NT2/D1 (cell line): ENCODE measurements around the gene CPE.

Experiments used
- DNase-seq: peaks from one replicate; pipeline ENCODE4 v3.0.0-alpha.2; 2011; ENCODE audit warnings: low read depth, low spot score
- H3K27me3 ChIP-seq: 2 replicates; pipeline ENCODE4 v1.6.0; 2011; ENCODE audit warnings: mild to moderate bottlenecking; ENCODE audit not compliant: insufficient read length, insufficient read depth
- H3K36me3 ChIP-seq: 2 replicates; pipeline ENCODE4 v1.6.1; 2011; ENCODE audit warnings: mild to moderate bottlenecking, low read length, mixed read lengths; ENCODE audit not compliant: insufficient read depth, insufficient read length
- H3K4me1 ChIP-seq: 2 replicates; pipeline ENCODE4 v1.5.1; 2011; ENCODE audit not compliant: insufficient read depth, insufficient read length
- H3K4me3 ChIP-seq: 2 replicates; pipeline ENCODE4 v1.5.1; 2011; ENCODE audit warnings: low read depth; ENCODE audit not compliant: insufficient read length
- H3K9ac ChIP-seq: 2 replicates; pipeline ENCODE4 v1.6.0; 2011; ENCODE audit warnings: low read depth; ENCODE audit not compliant: insufficient read length
- H3K9me3 ChIP-seq: 2 replicates; pipeline ENCODE4 v1.5.1; 2011; ENCODE audit warnings: mild to moderate bottlenecking, low read length; ENCODE audit not compliant: insufficient read depth
- SUZ12 ChIP-seq: IDR thresholded peaks from 2 replicates; pipeline ENCODE4 v1.6.1; 2011; ENCODE audit not compliant: insufficient read length, insufficient read depth; ENCODE audit errors: extremely low read depth
- YY1 ChIP-seq: IDR thresholded peaks from 2 replicates; pipeline ENCODE4 v1.6.1; 2011; ENCODE audit not compliant: insufficient read length, insufficient read depth
- ZNF274 ChIP-seq: IDR thresholded peaks from 2 replicates; pipeline ENCODE4 v1.6.1; 2011; ENCODE audit warnings: mild to moderate bottlenecking, low read depth, low read length

The CPE gene

DNA sequence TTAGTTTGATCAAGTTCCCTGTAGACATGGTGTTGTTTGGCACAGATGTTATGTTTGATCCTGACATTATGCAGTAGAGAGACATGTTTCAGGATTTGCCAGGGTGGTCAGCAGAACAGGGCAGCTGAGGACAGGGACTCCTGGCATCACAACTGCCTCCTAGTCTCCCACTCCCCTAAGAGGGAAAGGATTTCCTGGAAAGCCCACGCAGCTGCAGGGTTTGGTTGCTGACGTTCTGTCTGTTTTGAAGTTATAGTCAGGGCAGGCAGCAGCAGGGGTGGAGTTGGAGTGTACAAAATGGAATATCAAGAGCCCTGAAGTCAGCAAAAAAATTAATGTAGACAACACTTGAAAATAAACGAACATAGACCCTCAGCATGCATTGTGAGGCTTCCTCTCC, 125.4 kb downstream of the CPE start:
- DNase-seq, result no peak
- H3K36me3 ChIP-seq, result no peaks in the 10 kb centered on the region
- no peak overlapping the region for H3K4me3 ChIP-seq
- H3K27me3 ChIP-seq, result no peaks in the 10 kb centered on the region
- TF ChIP-seq ZNF274, result no peak
- no peak for TF ChIP-seq YY1
- no peak for TF ChIP-seq SUZ12
- no peaks in the 10 kb centered on the region for H3K4me1 ChIP-seq
- no peak overlapping the region for H3K9ac ChIP-seq
- no peaks in the 10 kb centered on the region for H3K9me3 ChIP-seq

DNA sequence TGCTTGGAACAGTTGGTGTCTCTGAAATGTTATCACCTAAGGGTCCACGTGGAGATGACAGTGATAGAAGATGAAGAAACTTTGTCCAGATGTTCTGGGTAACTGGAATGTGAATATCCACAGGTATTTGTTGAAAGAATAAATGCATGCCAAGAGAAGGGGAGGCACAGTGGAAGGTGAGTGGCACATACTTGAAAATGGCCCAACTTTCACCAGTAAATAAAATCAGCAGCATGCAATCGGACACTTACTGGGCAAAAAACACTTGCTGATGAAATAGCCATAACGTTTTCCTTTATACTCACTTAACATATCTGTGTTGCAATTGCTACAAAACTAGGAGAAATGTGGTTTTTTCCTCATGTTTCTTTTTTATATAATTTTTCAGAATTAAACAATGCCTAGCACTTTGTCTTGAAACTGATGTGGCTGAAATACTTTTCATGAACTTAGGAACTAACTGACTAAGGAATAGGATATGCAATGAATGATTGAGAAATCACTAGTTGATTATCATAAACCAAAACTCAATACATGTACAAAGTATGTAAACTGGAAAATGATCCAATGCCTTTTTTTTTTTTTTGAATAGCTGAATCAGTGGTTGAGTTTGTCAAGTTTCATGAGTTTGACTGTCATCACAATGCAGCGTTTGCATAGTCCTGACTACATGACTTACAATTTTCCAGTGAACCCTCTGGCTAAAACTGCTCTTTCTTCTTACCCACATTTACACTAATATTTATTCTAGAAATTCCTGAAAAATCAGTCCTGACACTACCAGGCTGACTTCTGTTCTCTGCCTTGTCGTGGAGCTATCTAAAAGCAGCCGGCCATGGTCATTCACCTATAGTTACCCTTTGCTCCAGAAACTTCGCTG, 127.4 kb downstream of the CPE start:
- H3K36me3 ChIP-seq, result no peaks in the 10 kb centered on the region
- H3K27me3 ChIP-seq, result no peaks in the 10 kb centered on the region
- H3K9ac ChIP-seq, result no peak overlapping the region
- no peak for TF ChIP-seq YY1
- no peak for TF ChIP-seq SUZ12
- no peak for TF ChIP-seq ZNF274
- DNase-seq, result no peak
- no peaks in the 10 kb centered on the region for H3K4me1 ChIP-seq
- H3K9me3 ChIP-seq, result no peaks in the 10 kb centered on the region
- H3K4me3 ChIP-seq, result no peak overlapping the region

- Histone ChIP-seq H3K27me3 (no peaks in the 10 kb centered on the region), H3K9me3 (no peaks in the 10 kb centered on the region)
- TF ChIP-seq YY1 (no peak), ZNF274 (no peak), SUZ12 (no peak)
Observed at GRCh38 chr4:165506849-165507248, 128.0 kb downstream of the CPE start.

GRCh38 chr4:165507381-165507780, 128.6 kb downstream of the CPE start:
- H3K36me3 ChIP-seq, result no peaks in the 10 kb centered on the region
- no peak for TF ChIP-seq SUZ12
- no peak for TF ChIP-seq ZNF274
- no peak for TF ChIP-seq YY1
- DNase-seq, result no peak
- H3K9ac ChIP-seq, result no peak overlapping the region
- H3K27me3 ChIP-seq, result no peaks in the 10 kb centered on the region
- no peaks in the 10 kb centered on the region for H3K9me3 ChIP-seq
- H3K4me3 ChIP-seq, result no peak overlapping the region
- H3K4me1 ChIP-seq, result no peaks in the 10 kb centered on the region

More at GRCh38 chr4:165506849-165507248, 128.0 kb downstream of the CPE start:
- Histone ChIP-seq H3K4me1 (no peaks in the 10 kb centered on the region), H3K9ac (no peak overlapping the region), H3K4me3 (no peak overlapping the region), H3K36me3 (no peaks in the 10 kb centered on the region)
- DNase-seq, result no peak

GRCh38 chr4:165508372-165509120, 129.7 kb downstream of the CPE start:
- Histone ChIP-seq H3K4me3 (no peak overlapping the region), H3K27me3 (no peaks in the 10 kb centered on the region), H3K36me3 (no peaks in the 10 kb centered on the region), H3K9me3 (no peaks in the 10 kb centered on the region), H3K4me1 (no peaks in the 10 kb centered on the region), H3K9ac (no peak overlapping the region)
- no peak for TF ChIP-seq SUZ12
- TF ChIP-seq ZNF274, result no peak
- no peak for TF ChIP-seq YY1
- DNase-seq, result no peak

- no peaks in the 10 kb centered on the region for H3K4me1 ChIP-seq
- H3K4me3 ChIP-seq, result no peak overlapping the region
- no peak overlapping the region for H3K9ac ChIP-seq
- no peaks in the 10 kb centered on the region for H3K9me3 ChIP-seq
- no peaks in the 10 kb centered on the region for H3K36me3 ChIP-seq
- H3K27me3 ChIP-seq, result no peaks in the 10 kb centered on the region
- TF ChIP-seq ZNF274, result no peak
- TF ChIP-seq YY1, result no peak
- TF ChIP-seq SUZ12, result no peak
- DNase-seq, result no peak
Observed at GRCh38 chr4:165512424-165512823, 133.6 kb downstream of the CPE start.

DNA sequence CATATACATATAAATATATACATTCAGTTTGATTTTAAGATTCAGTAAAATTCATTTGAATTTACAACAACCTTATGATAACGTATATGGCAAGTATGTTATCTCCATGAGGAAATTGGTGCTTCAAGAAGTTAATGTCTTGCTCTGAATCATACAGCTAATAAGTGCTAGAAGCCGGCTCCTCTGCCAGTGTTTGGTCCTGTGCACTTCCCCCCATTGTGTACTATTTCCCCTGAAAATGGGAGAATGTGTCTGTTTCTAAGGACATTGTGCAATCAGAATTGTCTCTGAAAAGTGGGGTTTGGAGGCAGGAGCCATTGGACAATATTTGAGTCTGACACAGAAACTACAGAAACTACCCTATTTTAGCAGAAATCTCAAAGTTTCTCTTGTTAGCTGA, 135.9 kb downstream of the CPE start:
- no peak overlapping the region for H3K9ac ChIP-seq
- no peaks in the 10 kb centered on the region for H3K9me3 ChIP-seq
- no peaks in the 10 kb centered on the region for H3K27me3 ChIP-seq
- no peak for TF ChIP-seq YY1
- TF ChIP-seq SUZ12, result no peak
- no peak for TF ChIP-seq ZNF274
- no peak overlapping the region for H3K4me3 ChIP-seq
- H3K4me1 ChIP-seq, result no peaks in the 10 kb centered on the region
- no peak for DNase-seq
- H3K36me3 ChIP-seq, result no peaks in the 10 kb centered on the region
